Loucy (cell line): ENCODE data around the gene MS4A18.
A peak's percentile ranks its signal among the peaks of the same experiment; 100 is the strongest.

Experiments used
- H2AFZ ChIP-seq: fragments of 200-600 bp; sonication (generic); 2 replicates; pipeline ENCODE4 v1.6.0; 2016; ENCODE audit warnings: antibody characterized with exemption, mild to moderate bottlenecking, low read length, moderate library complexity
- H3F3A ChIP-seq: fragments of 200-600 bp; 2 replicates; pipeline ENCODE4 v1.6.0; 2016; ENCODE audit warnings: antibody characterized with exemption, low read depth, mild to moderate bottlenecking
- H3K27me3 ChIP-seq: fragments of 200-600 bp; sonication (generic); 2 replicates; pipeline ENCODE4 v1.6.1; 2014; ENCODE audit warnings: low read length, mild to moderate bottlenecking; ENCODE audit not compliant: insufficient read depth, poor library complexity, severe bottlenecking
- H3K36me3 ChIP-seq: fragments of 200-600 bp; sonication (generic); 2 replicates; pipeline ENCODE4 v1.6.1; 2016; ENCODE audit warnings: low read length; ENCODE audit not compliant: insufficient read depth
- H3K4me1 ChIP-seq: fragments of 200-600 bp; sonication (generic); 2 replicates; pipeline ENCODE4 v1.5.1; 2014; ENCODE audit warnings: low read length, mild to moderate bottlenecking; ENCODE audit not compliant: insufficient read depth, poor library complexity, severe bottlenecking
- H3K4me2 ChIP-seq: fragments of 200-600 bp; sonication (generic); 2 replicates; pipeline ENCODE4 v1.6.0; 2014; ENCODE audit warnings: antibody characterized with exemption, low read length, low read depth, mild to moderate bottlenecking; ENCODE audit not compliant: poor library complexity, severe bottlenecking
- H3K4me3 ChIP-seq: fragments of 200-600 bp; sonication (generic); 2 replicates; pipeline ENCODE4 v1.5.1; 2014; ENCODE audit warnings: low read length, mild to moderate bottlenecking, mixed read lengths; ENCODE audit not compliant: poor library complexity, severe bottlenecking
- H3K79me2 ChIP-seq: fragments of 200-600 bp; sonication (generic); 2 replicates; pipeline ENCODE4 v1.6.1; 2014; ENCODE audit warnings: low read length; ENCODE audit not compliant: insufficient read depth
- H3K9ac ChIP-seq: fragments of 200-600 bp; sonication (generic); 2 replicates; pipeline ENCODE4 v1.6.0; 2014; ENCODE audit warnings: mild to moderate bottlenecking, low read depth, low read length, moderate library complexity; ENCODE audit not compliant: poor library complexity, severe bottlenecking
- H3K9me2 ChIP-seq: fragments of 200-600 bp; sonication (generic); replicated peaks from 2 replicates; pipeline ENCODE4 v1.6.1; 2016; ENCODE audit warnings: low read depth, low read length, mixed read lengths
- H3K9me3 ChIP-seq: fragments of 200-600 bp; sonication (generic); 2 replicates; pipeline ENCODE4 v1.6.1; 2014; ENCODE audit warnings: mild to moderate bottlenecking, antibody characterized with exemption, low read length, low read depth; ENCODE audit not compliant: insufficient read depth
- H4K20me1 ChIP-seq: fragments of 200-600 bp; sonication (generic); 2 replicates; pipeline ENCODE4 v1.6.0; 2014; ENCODE audit warnings: antibody characterized with exemption, low read length, mild to moderate bottlenecking; ENCODE audit not compliant: insufficient read depth, poor library complexity, severe bottlenecking
- CTCF ChIP-seq: fragments of 200-600 bp; sonication (generic); conservative IDR thresholded peaks from 2 replicates; pipeline ENCODE4 v1.5.1; 2014; ENCODE audit warnings: mild to moderate bottlenecking, antibody characterized with exemption, low read length
- EZH2phosphoT487 ChIP-seq: fragments of 200-600 bp; IDR thresholded peaks from 2 replicates; pipeline ENCODE4 v1.6.1; 2018; ENCODE audit warnings: antibody characterized with exemption, mild to moderate bottlenecking, moderate library complexity, borderline replicate concordance

Gene MS4A18

DNA sequence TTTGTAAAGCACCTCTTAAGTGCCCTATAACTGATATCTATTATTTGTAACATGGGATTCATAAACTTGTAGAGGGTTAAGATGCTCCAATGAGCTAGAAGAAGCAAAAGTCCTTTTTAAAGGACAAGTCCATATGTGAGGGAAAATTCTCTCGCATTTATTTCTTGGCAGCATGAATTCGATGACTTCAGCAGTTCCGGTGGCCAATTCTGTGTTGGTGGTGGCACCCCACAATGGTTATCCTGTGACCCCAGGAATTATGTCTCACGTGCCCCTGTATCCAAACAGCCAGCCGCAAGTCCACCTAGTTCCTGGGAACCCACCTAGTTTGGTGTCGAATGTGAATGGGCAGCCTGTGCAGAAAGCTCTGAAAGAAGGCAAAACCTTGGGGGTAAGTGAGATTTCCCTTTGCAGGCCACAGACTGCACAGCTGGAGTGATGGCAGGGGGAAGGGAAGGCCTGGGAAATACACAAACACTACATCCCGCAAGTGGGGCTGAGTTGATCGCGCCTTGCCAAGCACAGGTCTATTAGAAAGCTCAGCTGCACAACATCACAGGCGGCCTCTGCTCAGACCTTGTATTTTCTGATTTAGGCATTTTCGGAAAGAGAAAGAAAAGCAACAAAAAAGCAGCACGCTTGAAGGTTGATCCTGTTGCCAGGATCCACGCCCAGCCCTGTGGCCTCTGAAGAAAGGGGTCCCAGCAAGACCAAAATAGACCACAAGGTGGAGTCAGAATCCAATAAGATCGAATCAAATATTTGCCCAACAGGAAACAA lies 23.6 kb upstream of the MS4A18 start:
- Histone ChIP-seq H3K4me3 (no peak overlapping the region), H4K20me1 (no peaks in the 10 kb centered on the region), H3K4me1 (peaks cover 9% of the 10 kb centered on the region), H3K9ac (no peak overlapping the region), H3K4me2 (no peak overlapping the region), H3K9me2 (no peaks in the 10 kb centered on the region), H3K9me3 (no peaks in the 10 kb centered on the region), H3F3A (no peaks in the 10 kb centered on the region), H3K36me3 (no peaks in the 10 kb centered on the region), H3K27me3 (no peaks in the 10 kb centered on the region), H3K79me2 (no peaks in the 10 kb centered on the region), H2AFZ (peak overlapping the region; percentile 68; the same call in 1 of the 2 replicates)
- TF ChIP-seq CTCF (peak; percentile 69), EZH2phosphoT487 (no peak)

- no peaks in the 10 kb centered on the region for H3K9me3 ChIP-seq
- peaks cover 9% of the 10 kb centered on the region for H3K4me1 ChIP-seq
- H2AFZ ChIP-seq: peak overlapping the region; percentile 68; the same call in 1 of the 2 replicates
- H3K27me3 ChIP-seq: no peaks in the 10 kb centered on the region
- H3K36me3 ChIP-seq: no peaks in the 10 kb centered on the region
- H4K20me1 ChIP-seq: no peaks in the 10 kb centered on the region
- no peak overlapping the region for H3K9ac ChIP-seq
- TF ChIP-seq EZH2phosphoT487 (no peak), CTCF (no peak)
- no peaks in the 10 kb centered on the region for H3F3A ChIP-seq
- H3K79me2 ChIP-seq: no peaks in the 10 kb centered on the region
- no peak overlapping the region for H3K4me3 ChIP-seq
- H3K4me2 ChIP-seq: no peak overlapping the region
- H3K9me2 ChIP-seq: no peaks in the 10 kb centered on the region
These were observed 23.1 kb upstream of the MS4A18 start for GRCh38 chr11:60701469-60701818.

DNA sequence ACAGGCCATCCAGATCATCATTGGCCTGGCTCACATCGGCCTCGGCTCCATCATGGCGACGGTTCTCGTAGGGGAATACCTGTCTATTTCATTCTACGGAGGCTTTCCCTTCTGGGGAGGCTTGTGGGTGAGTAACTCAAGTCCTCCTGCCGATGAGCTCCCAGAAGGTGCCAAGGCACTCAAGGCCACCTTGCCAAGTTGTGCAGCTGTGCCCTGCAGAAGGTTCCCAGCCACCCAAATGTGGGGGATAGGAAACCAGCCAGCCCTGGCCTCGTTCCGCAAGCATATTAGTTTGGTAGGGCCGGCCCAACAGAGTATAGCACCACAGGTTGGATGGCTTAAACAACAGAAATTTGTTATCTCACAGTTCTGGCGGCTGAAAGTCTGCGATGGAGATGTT lies 21.1 kb upstream of the MS4A18 start:
- H3K9me3 ChIP-seq: no peaks in the 10 kb centered on the region
- H3K9me2 ChIP-seq: no peaks in the 10 kb centered on the region
- peaks cover 9% of the 10 kb centered on the region for H3K4me1 ChIP-seq
- no peaks in the 10 kb centered on the region for H3K79me2 ChIP-seq
- no peaks in the 10 kb centered on the region for H4K20me1 ChIP-seq
- H3K4me2 ChIP-seq: no peak overlapping the region
- H3F3A ChIP-seq: no peaks in the 10 kb centered on the region
- no peak overlapping the region for H3K9ac ChIP-seq
- no peak overlapping the region for H3K4me3 ChIP-seq
- H3K36me3 ChIP-seq: no peaks in the 10 kb centered on the region
- no peak overlapping the region for H2AFZ ChIP-seq
- no peaks in the 10 kb centered on the region for H3K27me3 ChIP-seq
- TF ChIP-seq CTCF (no peak), EZH2phosphoT487 (no peak)
